ENCODE data around the gene NLGN3.

Gene NLGN3

DNA sequence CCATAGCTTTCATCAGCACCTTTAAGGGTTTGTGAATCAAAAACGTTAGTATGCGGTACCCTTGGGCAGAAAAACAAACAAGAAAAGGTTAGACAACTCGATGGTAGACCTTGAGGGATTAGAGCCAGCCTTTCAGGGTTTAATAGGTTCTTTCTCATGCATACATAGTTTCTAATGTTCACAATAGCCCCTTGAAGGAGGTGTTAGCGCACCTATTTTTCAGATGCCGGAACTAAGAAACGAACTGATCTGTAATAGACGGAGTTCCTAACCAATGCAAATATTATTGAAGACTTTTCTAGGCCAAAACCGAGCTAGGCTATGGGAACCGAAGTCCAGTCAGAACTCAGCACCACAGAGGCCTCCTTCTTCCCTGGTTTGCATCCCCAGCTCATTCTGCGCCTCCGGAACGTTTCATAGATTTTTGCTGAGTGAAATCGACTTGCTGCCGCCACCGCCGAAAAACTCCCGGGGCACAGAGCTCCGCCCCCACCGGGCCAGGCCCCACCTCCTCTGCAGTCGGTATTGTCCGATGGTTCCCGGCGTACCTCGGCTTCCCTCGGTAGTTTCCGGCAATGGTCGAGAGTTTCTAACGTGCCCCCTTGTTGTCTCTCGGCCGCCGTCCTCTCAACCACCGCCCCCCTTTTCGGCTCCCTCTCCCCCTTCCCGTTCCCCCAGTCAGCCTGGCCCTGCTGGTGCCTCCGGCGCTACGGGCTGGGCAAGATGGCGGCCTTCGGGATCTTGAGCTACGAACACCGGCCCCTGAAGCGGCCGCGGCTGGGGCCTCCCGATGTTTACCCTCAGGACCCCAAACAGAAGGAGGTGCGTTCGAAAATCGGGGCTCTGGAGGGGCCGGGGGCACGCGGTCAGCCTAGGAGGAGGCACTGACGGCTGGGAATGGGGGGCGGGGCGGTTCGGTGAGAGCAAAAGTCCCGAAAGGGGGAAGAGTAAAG, 26.3 kb upstream of the NLGN3 start, which contains the start of gene MED12:
TSS of gene MED12 (plus strand) at position 565 of the 953 bp plus-strand sequence. CDS start at position 724, 159 bp downstream.
- DNase-seq (ENCODE audit: low read depth in 1 of 2, low spot score in 1 of 2) = peak; percentile 44 to 69

GRCh38 chrX:71118985-71119535, 25.6 kb upstream of the NLGN3 start:
- no peak for DNase-seq (ENCODE audit: low read depth in 1 of 2, low spot score in 1 of 2)

DNA sequence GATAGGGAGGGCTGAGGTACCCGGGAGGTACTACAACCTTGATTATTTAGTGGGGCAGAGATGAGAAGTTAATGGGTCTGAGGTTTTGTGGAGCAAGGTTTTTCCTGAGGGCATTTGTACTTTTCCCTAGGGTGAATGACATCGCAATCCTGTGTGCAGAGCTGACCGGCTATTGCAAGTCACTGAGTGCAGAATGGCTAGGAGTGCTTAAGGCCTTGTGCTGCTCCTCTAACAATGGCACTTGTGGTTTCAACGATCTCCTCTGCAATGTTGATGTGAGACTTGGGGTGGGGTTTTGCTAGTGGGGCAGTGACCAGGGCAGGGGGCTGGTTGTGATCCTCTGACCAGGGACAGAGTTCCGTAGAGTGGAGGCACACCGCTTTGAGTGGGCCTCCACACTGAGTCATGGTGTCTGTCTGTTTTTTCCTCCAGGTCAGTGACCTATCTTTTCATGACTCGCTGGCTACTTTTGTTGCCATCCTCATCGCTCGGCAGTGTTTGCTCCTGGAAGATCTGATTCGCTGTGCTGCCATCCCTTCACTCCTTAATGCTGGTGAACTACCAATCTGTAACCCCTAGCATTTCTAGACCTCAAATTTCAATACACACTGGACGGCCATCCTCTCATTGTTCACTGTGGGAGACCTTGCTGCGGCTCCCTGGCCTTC, 16.3 kb upstream of the NLGN3 start:
- no peak for DNase-seq (ENCODE audit: low read depth in 1 of 2, low spot score in 1 of 2)

- DNase-seq (ENCODE audit: low read depth in 1 of 2, low spot score in 1 of 2) = peak; percentile 53 to 64
Measured at GRCh38 chrX:71128915-71129765, 15.5 kb upstream of the NLGN3 start.

- DNase-seq (ENCODE audit: low read depth in 1 of 2, low spot score in 1 of 2) = no peak
Measured at GRCh38 chrX:71131510-71131909, 13.1 kb upstream of the NLGN3 start.

DNA sequence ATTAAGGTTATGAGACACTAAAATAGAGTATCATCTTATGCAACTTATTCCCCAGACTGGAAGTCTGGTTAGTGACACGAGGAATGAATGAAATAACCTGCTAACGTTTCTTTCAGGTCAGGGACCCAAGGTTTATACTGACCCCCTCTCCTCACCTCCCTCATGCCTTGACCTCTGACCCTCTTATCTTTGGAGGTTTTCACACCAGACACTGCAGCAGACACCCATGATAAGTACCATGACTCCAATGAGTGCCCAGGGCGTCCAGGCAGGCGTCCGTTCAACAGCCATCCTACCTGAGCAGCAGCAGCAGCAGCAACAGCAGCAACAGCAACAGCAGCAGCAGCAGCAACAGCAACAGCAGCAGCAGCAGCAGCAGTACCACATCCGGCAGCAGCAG, 4.2 kb upstream of the NLGN3 start:
- DNase-seq (ENCODE audit: low read depth in 1 of 2, low spot score in 1 of 2) = no peak

GRCh38 chrX:71143508-71143907, 1.1 kb upstream of the NLGN3 start:
- no peak for DNase-seq (ENCODE audit: low read depth in 1 of 2, low spot score in 1 of 2)

DNA sequence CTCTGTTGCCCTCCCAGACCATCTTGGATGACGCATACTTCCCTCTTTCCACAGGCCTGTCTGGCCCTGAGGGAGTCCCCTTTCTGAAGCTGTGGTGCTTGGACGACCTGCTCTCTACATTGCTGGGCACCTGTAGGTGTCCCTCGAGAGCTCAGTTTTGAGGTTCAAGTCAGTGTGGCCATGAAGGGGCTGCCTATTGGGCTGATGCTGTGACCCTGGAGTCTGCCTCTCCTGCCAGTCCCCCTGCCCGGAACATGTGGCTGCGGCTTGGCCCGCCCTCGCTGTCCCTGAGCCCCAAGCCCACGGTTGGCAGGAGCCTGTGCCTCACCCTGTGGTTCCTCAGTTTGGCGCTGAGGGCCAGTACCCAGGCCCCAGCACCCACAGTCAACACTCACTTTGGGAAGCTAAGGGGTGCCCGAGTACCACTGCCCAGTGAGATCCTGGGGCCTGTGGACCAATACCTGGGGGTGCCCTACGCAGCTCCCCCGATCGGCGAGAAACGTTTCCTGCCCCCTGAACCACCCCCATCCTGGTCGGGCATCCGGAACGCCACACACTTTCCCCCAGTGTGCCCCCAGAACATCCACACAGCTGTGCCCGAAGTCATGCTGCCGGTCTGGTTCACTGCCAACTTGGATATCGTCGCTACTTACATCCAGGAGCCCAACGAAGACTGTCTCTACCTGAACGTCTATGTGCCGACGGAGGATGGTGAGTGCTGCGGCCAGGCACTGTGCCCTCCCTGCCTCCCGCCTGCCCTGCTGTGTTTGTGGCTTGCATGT, 3.0 kb downstream of the NLGN3 start:
- DNase-seq (ENCODE audit: low read depth in 1 of 2, low spot score in 1 of 2) = no peak

GRCh38 chrX:71148278-71148663, 3.6 kb downstream of the NLGN3 start:
- no peak for DNase-seq (ENCODE audit: low read depth in 1 of 2, low spot score in 1 of 2)

DNA sequence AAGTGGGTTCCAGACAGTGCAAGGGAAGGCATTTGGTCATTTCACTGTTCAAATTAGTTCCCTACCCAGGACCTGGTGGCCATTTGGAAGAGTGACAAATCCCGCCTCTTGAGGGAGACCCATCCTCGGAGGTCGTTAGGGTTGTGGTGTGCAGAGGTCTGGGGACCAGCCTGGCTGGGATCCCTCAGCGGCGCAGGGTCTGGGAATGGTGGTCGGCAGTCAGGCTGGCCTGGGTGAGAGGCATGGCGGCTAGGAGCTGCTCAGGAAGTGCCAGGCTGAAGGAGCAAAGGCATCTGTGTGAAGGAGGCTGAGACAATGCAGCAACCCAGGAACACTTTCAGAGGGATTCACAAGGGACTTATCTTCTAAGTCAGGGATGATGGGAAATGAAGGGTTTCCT, 6.7 kb downstream of the NLGN3 start:
- DNase-seq (ENCODE audit: low read depth in 1 of 2, low spot score in 1 of 2) = no peak

DNA sequence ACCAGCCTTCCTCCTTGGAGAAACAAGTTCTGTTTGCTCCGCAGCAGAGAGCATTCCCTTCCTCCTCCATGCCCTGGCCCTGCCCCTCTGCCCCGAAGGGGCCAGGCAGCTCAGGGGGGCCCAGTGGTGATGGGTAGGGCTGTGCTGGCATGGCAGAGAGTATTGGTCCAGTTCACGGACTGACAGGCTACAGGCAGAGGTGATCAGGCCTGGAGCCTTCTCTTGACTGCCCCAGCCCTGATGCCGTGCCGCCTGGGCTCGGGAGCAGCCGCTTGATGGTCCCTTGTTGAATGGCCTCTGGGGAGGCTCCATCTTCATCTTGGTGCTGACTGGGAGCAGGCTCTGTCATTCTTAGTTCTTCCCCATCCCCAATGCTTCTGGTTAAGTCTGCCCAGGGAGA, 9.6 kb downstream of the NLGN3 start:
- DNase-seq (ENCODE audit: low read depth in 1 of 2, low spot score in 1 of 2) = no peak

GRCh38 chrX:71154641-71155040, 10.0 kb downstream of the NLGN3 start:
- DNase-seq (ENCODE audit: low read depth in 1 of 2, low spot score in 1 of 2) = no peak

DNA sequence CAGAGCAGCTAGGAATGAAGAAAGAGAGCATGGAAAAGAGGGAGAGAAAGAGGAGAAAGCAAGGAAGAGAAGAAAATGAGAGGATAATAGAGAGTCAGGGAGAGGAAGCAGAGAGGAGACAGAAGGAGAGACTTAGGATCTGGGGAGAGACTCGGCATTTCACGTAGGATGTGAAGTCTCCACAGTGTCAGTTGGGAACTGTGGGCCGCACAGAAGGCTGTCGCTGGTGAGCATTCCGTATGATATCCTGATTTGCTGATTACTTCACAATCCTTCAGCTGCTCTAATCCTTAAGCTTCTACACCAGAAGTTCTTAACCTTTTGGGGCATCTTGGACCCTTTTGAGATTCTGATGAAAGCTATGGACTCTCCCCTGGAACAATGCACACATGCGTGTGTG, 14.0 kb downstream of the NLGN3 start:
- no peak for DNase-seq (ENCODE audit: low read depth in 1 of 2, low spot score in 1 of 2)

DNA sequence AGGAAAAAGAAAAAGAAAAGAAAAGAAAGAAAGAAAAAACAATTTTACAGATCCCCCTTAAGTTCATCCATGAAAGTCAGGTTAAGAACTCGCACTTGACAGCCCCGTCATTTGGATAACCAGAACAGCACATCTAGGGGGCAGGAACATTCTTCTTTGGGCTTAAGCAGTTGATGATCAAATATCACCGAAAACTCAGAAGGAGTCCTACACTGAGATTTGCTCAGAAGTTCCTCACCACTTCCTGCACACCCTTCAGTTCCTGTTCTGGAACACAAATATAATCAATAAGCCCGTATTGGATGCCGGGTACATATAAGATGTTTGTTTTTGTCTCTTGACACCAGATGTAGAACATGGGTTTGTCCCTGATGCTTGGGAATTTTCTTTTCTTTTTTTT, 14.7 kb downstream of the NLGN3 start:
- no peak for DNase-seq (ENCODE audit: low read depth in 1 of 2, low spot score in 1 of 2)

GRCh38 chrX:71160475-71160874, 15.8 kb downstream of the NLGN3 start:
- no peak for DNase-seq (ENCODE audit: low read depth in 1 of 2, low spot score in 1 of 2)

DNA sequence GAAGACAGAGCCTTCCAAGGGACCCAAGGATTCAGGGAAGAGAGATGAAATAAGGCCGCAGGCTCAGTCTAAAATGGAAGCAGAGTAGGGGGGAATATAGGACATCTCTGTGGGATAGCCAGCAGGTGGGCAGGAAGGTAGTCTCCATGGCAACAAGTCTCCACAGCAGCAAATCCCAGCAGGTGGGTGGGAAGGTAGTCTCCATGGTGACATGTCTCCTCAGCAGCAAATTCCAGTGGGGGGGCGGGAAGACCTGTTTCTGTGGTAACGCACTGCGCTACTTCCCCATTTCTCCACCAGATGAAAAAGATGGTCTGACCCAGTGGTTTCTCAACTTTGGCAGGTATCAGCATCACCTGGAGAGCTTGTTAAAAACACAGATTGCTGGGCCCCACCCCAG, 18.3 kb downstream of the NLGN3 start:
- no peak for DNase-seq (ENCODE audit: low read depth in 1 of 2, low spot score in 1 of 2)

- DNase-seq (ENCODE audit: low read depth in 1 of 2, low spot score in 1 of 2) = no peak
Measured at GRCh38 chrX:71164071-71164470, 19.4 kb downstream of the NLGN3 start.

DNA sequence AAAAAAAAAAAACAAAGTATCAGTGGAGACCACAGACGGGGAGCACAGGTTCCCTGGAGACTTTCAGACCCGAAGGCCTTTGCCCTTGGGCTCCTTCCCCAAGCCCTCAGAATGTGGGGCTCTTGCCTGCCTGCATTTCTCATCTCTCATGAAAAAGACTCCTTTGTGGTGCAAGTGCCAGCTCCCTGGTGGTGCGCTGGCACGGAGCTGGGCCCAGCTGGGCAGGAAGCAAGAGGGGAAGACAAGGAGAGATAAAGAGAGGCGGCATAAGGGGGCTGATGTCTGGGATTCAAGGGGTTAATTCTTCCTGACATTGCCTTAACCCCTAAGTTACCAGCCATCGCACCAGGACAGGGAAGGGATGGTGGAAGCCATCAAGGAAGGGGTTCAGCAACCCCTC, 21.8 kb downstream of the NLGN3 start:
- no peak for DNase-seq (ENCODE audit: low read depth in 1 of 2, low spot score in 1 of 2)

GRCh38 chrX:71167031-71167781, 22.6 kb downstream of the NLGN3 start:
- DNase-seq (ENCODE audit: low read depth in 1 of 2, low spot score in 1 of 2) = no peak

DNA sequence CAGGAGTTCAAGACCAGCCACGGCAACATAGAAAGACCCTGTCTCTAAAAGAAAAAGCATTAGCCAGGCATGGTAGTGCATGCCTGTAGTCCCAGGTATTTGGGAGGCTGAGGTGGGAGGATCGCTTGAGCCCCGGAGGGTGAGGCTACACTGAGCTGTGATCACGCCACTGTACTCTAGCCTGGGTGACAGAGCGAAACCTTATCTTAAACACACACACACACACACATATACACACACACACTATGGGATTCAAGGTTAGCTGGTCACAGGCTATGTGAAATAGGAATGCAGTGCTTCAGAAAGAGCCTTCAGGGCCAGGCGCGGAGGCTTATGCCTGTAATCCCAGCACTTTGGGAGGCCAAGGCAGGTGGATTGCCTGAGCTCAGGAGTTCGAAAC, 23.5 kb downstream of the NLGN3 start:
- no peak for DNase-seq (ENCODE audit: low read depth in 1 of 2, low spot score in 1 of 2)

All from activated T-helper 1 cell treated with anti-CD3 and anti-CD28 coated beads, Interleukin-2, amount 50 U/mL, for 16 hours (primary cell).